Loucy (cell line): ENCODE measurements around the gene KRTAP4-1.
"Not testable (repeated sequence)": the region's sequence is repeated elsewhere in the genome, so short reads cannot be mapped to it uniquely, and the experiment has no call there.

Source experiments
- H2AFZ ChIP-seq: fragments of 200-600 bp; sonication (generic); 2 replicates; pipeline ENCODE4 v1.6.0; 2016; ENCODE audit warnings: antibody characterized with exemption, mild to moderate bottlenecking, low read length, moderate library complexity
- H3F3A ChIP-seq: fragments of 200-600 bp; 2 replicates; pipeline ENCODE4 v1.6.0; 2016; ENCODE audit warnings: antibody characterized with exemption, low read depth, mild to moderate bottlenecking
- H3K27me3 ChIP-seq: fragments of 200-600 bp; sonication (generic); 2 replicates; pipeline ENCODE4 v1.6.1; 2014; ENCODE audit warnings: low read length, mild to moderate bottlenecking; ENCODE audit not compliant: insufficient read depth, poor library complexity, severe bottlenecking
- H3K36me3 ChIP-seq: fragments of 200-600 bp; sonication (generic); 2 replicates; pipeline ENCODE4 v1.6.1; 2016; ENCODE audit warnings: low read length; ENCODE audit not compliant: insufficient read depth
- H3K4me1 ChIP-seq: fragments of 200-600 bp; sonication (generic); 2 replicates; pipeline ENCODE4 v1.5.1; 2014; ENCODE audit warnings: low read length, mild to moderate bottlenecking; ENCODE audit not compliant: insufficient read depth, poor library complexity, severe bottlenecking
- H3K4me2 ChIP-seq: fragments of 200-600 bp; sonication (generic); 2 replicates; pipeline ENCODE4 v1.6.0; 2014; ENCODE audit warnings: antibody characterized with exemption, low read length, low read depth, mild to moderate bottlenecking; ENCODE audit not compliant: poor library complexity, severe bottlenecking
- H3K4me3 ChIP-seq: fragments of 200-600 bp; sonication (generic); 2 replicates; pipeline ENCODE4 v1.5.1; 2014; ENCODE audit warnings: low read length, mild to moderate bottlenecking, mixed read lengths; ENCODE audit not compliant: poor library complexity, severe bottlenecking
- H3K79me2 ChIP-seq: fragments of 200-600 bp; sonication (generic); 2 replicates; pipeline ENCODE4 v1.6.1; 2014; ENCODE audit warnings: low read length; ENCODE audit not compliant: insufficient read depth
- H3K9ac ChIP-seq: fragments of 200-600 bp; sonication (generic); 2 replicates; pipeline ENCODE4 v1.6.0; 2014; ENCODE audit warnings: mild to moderate bottlenecking, low read depth, low read length, moderate library complexity; ENCODE audit not compliant: poor library complexity, severe bottlenecking
- H3K9me2 ChIP-seq: fragments of 200-600 bp; sonication (generic); replicated peaks from 2 replicates; pipeline ENCODE4 v1.6.1; 2016; ENCODE audit warnings: low read depth, low read length, mixed read lengths
- H3K9me3 ChIP-seq: fragments of 200-600 bp; sonication (generic); 2 replicates; pipeline ENCODE4 v1.6.1; 2014; ENCODE audit warnings: mild to moderate bottlenecking, antibody characterized with exemption, low read length, low read depth; ENCODE audit not compliant: insufficient read depth
- H4K20me1 ChIP-seq: fragments of 200-600 bp; sonication (generic); 2 replicates; pipeline ENCODE4 v1.6.0; 2014; ENCODE audit warnings: antibody characterized with exemption, low read length, mild to moderate bottlenecking; ENCODE audit not compliant: insufficient read depth, poor library complexity, severe bottlenecking
- EZH2phosphoT487 ChIP-seq: fragments of 200-600 bp; IDR thresholded peaks from 2 replicates; pipeline ENCODE4 v1.6.1; 2018; ENCODE audit warnings: antibody characterized with exemption, mild to moderate bottlenecking, moderate library complexity, borderline replicate concordance
- TF ChIP-seq, protein P1 (sequence below): fragments of 200-600 bp; sonication (generic); conservative IDR thresholded peaks from 2 replicates; pipeline ENCODE4 v1.5.1; 2014; ENCODE audit warnings: mild to moderate bottlenecking, antibody characterized with exemption, low read length

The KRTAP4-1 gene

DNA sequence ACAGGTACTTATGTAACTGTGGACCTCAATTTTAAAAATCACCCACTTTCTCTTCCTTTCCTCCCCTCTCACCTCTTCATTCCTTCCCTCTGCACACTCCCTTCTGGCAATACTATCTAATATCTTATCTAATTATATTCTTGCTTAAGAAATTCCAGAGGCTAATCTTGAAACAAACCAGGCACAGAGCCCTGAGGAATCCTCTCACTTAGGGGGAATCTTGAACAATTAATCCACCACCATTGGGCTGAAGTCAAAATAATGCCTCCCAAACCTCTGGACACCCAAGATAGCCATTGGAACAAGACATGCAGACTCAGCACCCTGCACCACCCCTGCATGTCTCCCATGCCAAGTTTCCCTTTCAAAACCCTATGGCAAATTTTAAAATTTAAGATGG, 43.4 kb downstream of the KRTAP4-1 start:
- Histone ChIP-seq H3K79me2 (no peaks in the 10 kb centered on the region), H3K9ac (no peak overlapping the region), H3K9me2 (no peaks in the 10 kb centered on the region), H3K4me3 (no peak overlapping the region), H3K36me3 (no peaks in the 10 kb centered on the region), H3K27me3 (no peaks in the 10 kb centered on the region), H3K9me3 (peaks cover 9% of the 10 kb centered on the region; the same call in 1 of the 2 replicates), H2AFZ (no peak overlapping the region), H3K4me1 (no peaks in the 10 kb centered on the region), H3F3A (no peaks in the 10 kb centered on the region), H3K4me2 (no peak overlapping the region), H4K20me1 (no peaks in the 10 kb centered on the region)
- TF ChIP-seq EZH2phosphoT487: no peak
- TF ChIP-seq, protein P1, sequence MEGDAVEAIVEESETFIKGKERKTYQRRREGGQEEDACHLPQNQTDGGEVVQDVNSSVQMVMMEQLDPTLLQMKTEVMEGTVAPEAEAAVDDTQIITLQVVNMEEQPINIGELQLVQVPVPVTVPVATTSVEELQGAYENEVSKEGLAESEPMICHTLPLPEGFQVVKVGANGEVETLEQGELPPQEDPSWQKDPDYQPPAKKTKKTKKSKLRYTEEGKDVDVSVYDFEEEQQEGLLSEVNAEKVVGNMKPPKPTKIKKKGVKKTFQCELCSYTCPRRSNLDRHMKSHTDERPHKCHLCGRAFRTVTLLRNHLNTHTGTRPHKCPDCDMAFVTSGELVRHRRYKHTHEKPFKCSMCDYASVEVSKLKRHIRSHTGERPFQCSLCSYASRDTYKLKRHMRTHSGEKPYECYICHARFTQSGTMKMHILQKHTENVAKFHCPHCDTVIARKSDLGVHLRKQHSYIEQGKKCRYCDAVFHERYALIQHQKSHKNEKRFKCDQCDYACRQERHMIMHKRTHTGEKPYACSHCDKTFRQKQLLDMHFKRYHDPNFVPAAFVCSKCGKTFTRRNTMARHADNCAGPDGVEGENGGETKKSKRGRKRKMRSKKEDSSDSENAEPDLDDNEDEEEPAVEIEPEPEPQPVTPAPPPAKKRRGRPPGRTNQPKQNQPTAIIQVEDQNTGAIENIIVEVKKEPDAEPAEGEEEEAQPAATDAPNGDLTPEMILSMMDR: no peak

DNA sequence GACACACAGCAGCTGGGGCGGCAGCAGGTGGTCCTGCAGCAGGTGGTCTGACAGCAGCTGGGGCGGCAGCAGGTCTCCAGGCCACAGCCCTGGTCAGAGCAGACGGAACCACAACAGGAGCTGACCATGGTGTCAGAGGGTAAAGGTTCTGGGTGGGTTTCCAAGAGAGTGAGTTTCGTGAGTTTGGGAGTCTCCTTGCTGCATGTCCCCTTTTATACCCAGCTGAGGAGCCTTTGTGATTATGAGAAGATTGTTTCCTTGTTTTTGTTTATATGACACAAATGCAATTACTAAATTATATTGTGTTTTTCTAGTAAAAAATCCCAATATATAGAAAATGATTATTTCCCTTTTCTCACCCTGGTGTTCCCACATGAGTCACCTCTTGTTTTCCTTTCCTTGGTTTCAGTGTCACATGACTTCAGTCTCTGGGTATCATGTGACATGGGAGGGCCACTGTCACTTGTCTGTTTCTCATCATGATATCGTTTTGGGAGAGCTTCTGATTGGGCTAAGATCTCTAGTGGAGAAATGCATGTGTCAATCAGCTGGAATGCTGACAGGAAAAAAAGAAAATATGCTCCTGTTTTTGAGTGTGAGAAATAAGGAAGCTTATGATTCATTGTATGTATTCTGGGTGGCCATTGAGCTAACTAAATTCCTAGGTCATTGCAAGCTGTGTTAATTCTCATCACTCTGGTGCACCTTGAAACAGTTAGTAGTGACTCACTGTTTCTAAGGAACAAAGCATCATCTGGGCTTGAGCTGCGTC, 44.2 kb downstream of the KRTAP4-1 start, which contains the start of gene KRTAP4-6:
KRTAP4-6 (minus strand) TSS at position 185 of the 772 bp plus-strand sequence; CDS start at position 128, 57 bp downstream.
- H3K36me3 ChIP-seq: no peaks in the 10 kb centered on the region
- H3K79me2 ChIP-seq: no peaks in the 10 kb centered on the region
- H3F3A ChIP-seq: no peaks in the 10 kb centered on the region
- H3K4me1 ChIP-seq: no peaks in the 10 kb centered on the region
- H4K20me1 ChIP-seq: no peaks in the 10 kb centered on the region
- H3K4me2 ChIP-seq: no peak within 1 kb of the TSS
- H3K27me3 ChIP-seq: no peaks in the 10 kb centered on the region
- H2AFZ ChIP-seq: no peak within 1 kb of the TSS
- H3K4me3 ChIP-seq: no peak within 1 kb of the TSS
- H3K9me3 ChIP-seq: peaks cover 9% of the 10 kb centered on the region; the same call in 1 of the 2 replicates
- no peak within 1 kb of the TSS for H3K9ac ChIP-seq
- H3K9me2 ChIP-seq: no peaks in the 10 kb centered on the region
- TF ChIP-seq, protein P1: no peak
- no peak for TF ChIP-seq EZH2phosphoT487

DNA sequence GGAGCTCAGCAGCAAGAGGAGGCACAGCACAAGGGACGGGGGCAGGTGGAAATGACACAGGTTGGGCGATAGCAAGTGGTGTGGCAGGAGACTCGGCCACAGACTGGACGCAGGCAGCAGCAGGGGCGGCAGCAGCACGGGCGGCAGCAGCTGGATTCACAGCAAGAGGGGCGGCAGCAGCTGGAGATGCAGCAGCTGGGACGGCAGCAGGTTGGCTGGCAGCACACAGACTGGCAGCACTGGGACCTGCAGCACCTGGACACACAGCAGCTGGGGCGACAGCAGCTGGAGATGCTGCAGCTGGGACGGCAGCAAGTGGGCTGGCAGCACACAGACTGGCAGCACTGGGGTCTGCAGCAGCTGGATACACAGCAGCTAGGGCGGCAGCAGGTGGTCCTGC, 44.8 kb downstream of the KRTAP4-1 start:
- H2AFZ ChIP-seq, H4K20me1 ChIP-seq, H3K9ac ChIP-seq, H3K9me3 ChIP-seq, H3K9me2 ChIP-seq, H3K4me2 ChIP-seq, H3K4me3 ChIP-seq, H3K79me2 ChIP-seq, H3K36me3 ChIP-seq, H3K4me1 ChIP-seq, H3K27me3 ChIP-seq, H3F3A ChIP-seq: not testable (repeated sequence)
